GM23338 (cell line): ENCODE data around the gene CXXC1. TPM values are rescaled to one million over a fixed set of nuclear protein-coding genes. Genes with fewer than 3 reads are reported as not detected.

Source experiments
- ATAC-seq: fragments of 200-7000 bp; cut with Tn5 transposase; 3 replicates; pipeline ENCODE4 v1.9.1; 2020
- DNase-seq: peaks from one replicate; pipeline ENCODE4 v3.0.0-alpha.2; 2015; ENCODE audit warnings: low spot score
- H2AFZ ChIP-seq: fragments of 200-600 bp; sonication (generic); 2 replicates; pipeline ENCODE4 v1.8.0; 2016; ENCODE audit warnings: antibody characterized with exemption, mild to moderate bottlenecking, moderate library complexity
- H3F3A ChIP-seq: fragments of 200-600 bp; sonication (generic); replicated peaks from 2 replicates; pipeline ENCODE4 v1.8.0; 2017; ENCODE audit warnings: antibody characterized with exemption, mixed run types, low read depth
- H3K27ac ChIP-seq: fragments of 200-600 bp; sonication (generic); 2 replicates; pipeline ENCODE4 v1.6.1; 2016; ENCODE audit warnings: low read depth
- H3K27me3 ChIP-seq: fragments of 200-600 bp; sonication (generic); 2 replicates; pipeline ENCODE4 v1.8.0; 2016; ENCODE audit warnings: mild to moderate bottlenecking, mixed run types, moderate library complexity; ENCODE audit not compliant: insufficient read depth
- H3K36me3 ChIP-seq: fragments of 200-600 bp; sonication (generic); 2 replicates; pipeline ENCODE4 v1.8.0; 2016; ENCODE audit warnings: mild to moderate bottlenecking; ENCODE audit not compliant: insufficient read depth
- H3K4me1 ChIP-seq: fragments of 200-600 bp; sonication (generic); 2 replicates; pipeline ENCODE4 v1.8.0; 2016; ENCODE audit warnings: mild to moderate bottlenecking, moderate library complexity; ENCODE audit not compliant: insufficient read depth
- H3K4me2 ChIP-seq: fragments of 200-600 bp; sonication (generic); 2 replicates; pipeline ENCODE4 v1.7.1; 2017; ENCODE audit warnings: mixed run types
- H3K4me3 ChIP-seq: fragments of 200-600 bp; sonication (generic); 2 replicates; pipeline ENCODE4 v1.6.1; 2016; ENCODE audit warnings: mixed run types
- H3K79me2 ChIP-seq: fragments of 200-600 bp; sonication (generic); replicated peaks from 2 replicates; pipeline ENCODE4 v1.8.0; 2017; ENCODE audit warnings: mild to moderate bottlenecking; ENCODE audit not compliant: insufficient read depth
- H3K9me2 ChIP-seq: fragments of 200-600 bp; sonication (generic); 2 replicates; pipeline ENCODE4 v1.8.0; 2017; ENCODE audit not compliant: insufficient read depth
- H4K20me1 ChIP-seq: fragments of 200-600 bp; sonication (generic); replicated peaks from 2 replicates; pipeline ENCODE4 v1.8.0; 2017; ENCODE audit warnings: mild to moderate bottlenecking; ENCODE audit not compliant: insufficient read depth
- H3K27ac Mint-ChIP-seq: 2 replicates; pipeline ENCODE4 v1.8.0; 2020; ENCODE audit warnings: inconsistent platforms, mild to moderate bottlenecking, moderate library complexity, mixed read lengths
- H3K27me3 Mint-ChIP-seq: 3 replicates; pipeline ENCODE4 v1.8.0; 2022; ENCODE audit warnings: low read depth, mild to moderate bottlenecking, moderate library complexity, mixed read lengths, inconsistent platforms; ENCODE audit not compliant: insufficient read depth, poor library complexity
- H3K36me3 Mint-ChIP-seq: 3 replicates; pipeline ENCODE4 v1.8.0; 2021; ENCODE audit warnings: low read depth, mild to moderate bottlenecking, inconsistent platforms, moderate library complexity, mixed read lengths
- H3K4me1 Mint-ChIP-seq: 3 replicates; pipeline ENCODE4 v1.8.0; 2020; ENCODE audit warnings: mild to moderate bottlenecking, inconsistent platforms, mixed read lengths
- H3K4me3 Mint-ChIP-seq: 3 replicates; pipeline ENCODE4 v1.8.0; 2021; ENCODE audit warnings: moderate library complexity, mild to moderate bottlenecking, inconsistent platforms, mixed read lengths
- H3K9me3 Mint-ChIP-seq: 3 replicates; pipeline ENCODE4 v1.8.0; 2020; ENCODE audit warnings: moderate library complexity, mild to moderate bottlenecking, inconsistent platforms, mixed read lengths
- CREB1 ChIP-seq: fragments of 250-450 bp; sonication (Bioruptor Pico); IDR thresholded peaks from 2 replicates; pipeline ENCODE4 v1.5.0; 2020; ENCODE audit warnings: low read depth, mild to moderate bottlenecking, moderate library complexity
- EZH2 ChIP-seq: fragments of 200-600 bp; sonication (generic); IDR thresholded peaks from one replicate; pipeline ENCODE4 v1.8.0; 2017; ENCODE audit warnings: antibody characterized with exemption, mild to moderate bottlenecking, low read depth; ENCODE audit not compliant: unreplicated experiment
- POLR2AphosphoS5 ChIP-seq: IDR thresholded peaks from 2 replicates; pipeline ENCODE4 v1.6.1; 2016; ENCODE audit warnings: antibody characterized with exemption, low read depth
- STAT1 ChIP-seq: IDR thresholded peaks from one replicate; pipeline ENCODE4 v1.6.1; 2016; ENCODE audit warnings: antibody characterized with exemption; ENCODE audit not compliant: unreplicated experiment
- ZNF114 ChIP-seq: fragments of 250-450 bp; sonication (Bioruptor Pico); IDR thresholded peaks from 2 replicates; pipeline ENCODE4 v1.5.0; 2020; ENCODE audit warnings: mild to moderate bottlenecking, moderate library complexity
- polyA plus RNA-seq: library from polyadenylated mRNA; unstranded; fragments of >200 nt; fragmentation: Nextera tagmentation; extraction: Ambion mirVana; gene quantifications from 2 replicates; pipeline ENCODE4 v1.2.1, GENCODE V29; 2016
- total RNA-seq: library from RNA; depleted of rRNA; stranded (reverse); fragments of >200 nt; shearing (Covaris generic); gene quantifications from 2 replicates; pipeline ENCODE4 v1.2.3, GENCODE V29; 2014
- TF ChIP-seq, protein P1 (sequence below): IDR thresholded peaks from one replicate; pipeline ENCODE4 v1.6.1; 2018; ENCODE audit warnings: antibody characterized with exemption; ENCODE audit not compliant: unreplicated experiment
- TF ChIP-seq, protein P2 (sequence below), 2 experiments: fragments of 200-600 bp in 1 of 2; sonication (generic) in 1 of 2; conservative IDR thresholded peaks; 2 replicates each; pipeline versions ENCODE4 v1.5.1 to v1.6.1; 2016 to 2017; ENCODE audit warnings: antibody characterized with exemption in 2 of 2, low read depth in 2 of 2, mild to moderate bottlenecking in 2 of 2, moderate library complexity in 1 of 2

Gene CXXC1
- total and polyA plus RNA-seq, 2 experiments from 2014 or later: 59.0 to 74.3 TPM

DNA sequence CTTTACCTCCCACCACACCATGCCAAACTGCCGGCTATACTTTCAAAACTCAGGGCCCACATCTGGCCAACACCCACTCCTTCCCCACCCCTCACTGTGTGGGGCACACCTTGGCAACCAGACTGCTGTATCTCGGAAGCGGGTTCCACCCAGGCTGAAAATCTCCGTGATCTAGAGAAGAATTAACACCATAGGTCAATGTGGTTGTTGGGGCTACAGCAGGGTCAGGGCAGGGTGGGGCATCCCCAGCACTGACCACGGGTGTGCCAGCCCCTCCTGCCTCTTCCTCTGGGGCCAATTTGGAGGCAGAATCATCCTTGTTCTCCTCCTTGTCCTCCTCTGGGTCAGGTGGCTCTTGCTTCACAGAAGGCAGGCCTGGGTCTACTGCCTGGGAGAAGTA, 14.9 kb downstream of the CXXC1 start (continued):
- TF ChIP-seq, protein P1, sequence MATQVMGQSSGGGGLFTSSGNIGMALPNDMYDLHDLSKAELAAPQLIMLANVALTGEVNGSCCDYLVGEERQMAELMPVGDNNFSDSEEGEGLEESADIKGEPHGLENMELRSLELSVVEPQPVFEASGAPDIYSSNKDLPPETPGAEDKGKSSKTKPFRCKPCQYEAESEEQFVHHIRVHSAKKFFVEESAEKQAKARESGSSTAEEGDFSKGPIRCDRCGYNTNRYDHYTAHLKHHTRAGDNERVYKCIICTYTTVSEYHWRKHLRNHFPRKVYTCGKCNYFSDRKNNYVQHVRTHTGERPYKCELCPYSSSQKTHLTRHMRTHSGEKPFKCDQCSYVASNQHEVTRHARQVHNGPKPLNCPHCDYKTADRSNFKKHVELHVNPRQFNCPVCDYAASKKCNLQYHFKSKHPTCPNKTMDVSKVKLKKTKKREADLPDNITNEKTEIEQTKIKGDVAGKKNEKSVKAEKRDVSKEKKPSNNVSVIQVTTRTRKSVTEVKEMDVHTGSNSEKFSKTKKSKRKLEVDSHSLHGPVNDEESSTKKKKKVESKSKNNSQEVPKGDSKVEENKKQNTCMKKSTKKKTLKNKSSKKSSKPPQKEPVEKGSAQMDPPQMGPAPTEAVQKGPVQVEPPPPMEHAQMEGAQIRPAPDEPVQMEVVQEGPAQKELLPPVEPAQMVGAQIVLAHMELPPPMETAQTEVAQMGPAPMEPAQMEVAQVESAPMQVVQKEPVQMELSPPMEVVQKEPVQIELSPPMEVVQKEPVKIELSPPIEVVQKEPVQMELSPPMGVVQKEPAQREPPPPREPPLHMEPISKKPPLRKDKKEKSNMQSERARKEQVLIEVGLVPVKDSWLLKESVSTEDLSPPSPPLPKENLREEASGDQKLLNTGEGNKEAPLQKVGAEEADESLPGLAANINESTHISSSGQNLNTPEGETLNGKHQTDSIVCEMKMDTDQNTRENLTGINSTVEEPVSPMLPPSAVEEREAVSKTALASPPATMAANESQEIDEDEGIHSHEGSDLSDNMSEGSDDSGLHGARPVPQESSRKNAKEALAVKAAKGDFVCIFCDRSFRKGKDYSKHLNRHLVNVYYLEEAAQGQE: no peak
- no peak for TF ChIP-seq ZNF114 (CRISPR knock-in tag)

DNA sequence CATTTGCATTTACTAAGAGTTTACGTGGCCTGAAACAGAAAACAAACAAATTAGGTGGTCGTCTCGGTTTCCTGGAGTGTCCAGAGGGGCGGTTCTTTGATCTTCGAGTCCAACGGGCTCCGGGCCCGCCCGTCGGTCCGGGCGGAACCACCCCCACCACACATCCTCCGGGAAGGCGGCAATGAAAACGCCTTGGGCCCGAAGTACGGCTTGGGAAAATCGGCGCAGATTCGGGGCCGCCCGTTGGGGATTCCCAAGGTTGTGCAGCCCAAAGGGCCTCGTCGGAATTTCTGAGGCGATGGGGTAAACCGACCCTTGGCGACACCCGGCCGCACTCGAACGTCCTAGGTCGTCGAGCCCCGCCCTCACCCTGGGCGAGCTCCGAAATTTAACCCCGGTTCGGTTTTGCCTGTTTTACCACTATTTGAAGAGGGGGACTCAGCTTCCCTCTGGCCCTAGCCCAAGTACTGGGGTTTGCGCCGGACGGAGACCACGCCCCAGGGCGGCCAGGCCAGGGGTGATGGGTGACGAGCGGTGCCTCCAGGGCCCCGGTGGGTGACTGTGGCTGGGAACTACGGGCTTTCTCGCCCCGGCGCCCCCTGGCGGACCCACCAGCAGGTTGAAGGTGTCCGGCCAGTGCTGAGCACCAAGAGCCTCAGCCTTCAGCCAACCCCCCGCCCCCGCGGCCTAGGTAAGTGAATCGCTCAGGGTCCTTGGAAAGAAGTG, 19.3 kb downstream of the CXXC1 start:
- Histone ChIP-seq H3K4me2 (peak overlapping the region; percentile 98), H3K4me1 (peaks cover 22% of the 10 kb centered on the region), H3F3A (no peaks in the 10 kb centered on the region), H3K4me3 (peak overlapping the region; percentile 72), H3K9me2 (no peaks in the 10 kb centered on the region), H3K79me2 (no peaks in the 10 kb centered on the region), H3K36me3 (peaks cover 3% of the 10 kb centered on the region; the same call in 1 of the 2 replicates), H3K27ac (peak overlapping the region; percentile 67), H4K20me1 (no peaks in the 10 kb centered on the region), H2AFZ (peak overlapping the region; percentile 88; the same call in 1 of the 2 replicates), H3K27me3 (no peaks in the 10 kb centered on the region)
- H3K27me3 Mint-ChIP-seq: peaks cover 3% of the 10 kb centered on the region
- H3K36me3 Mint-ChIP-seq: peaks cover 22% of the 10 kb centered on the region
- ATAC-seq: peak; percentile 96
- H3K27ac Mint-ChIP-seq: peak overlapping the region; percentile 27; the same call in 1 of the 2 replicates
- H3K4me3 Mint-ChIP-seq: peak overlapping the region; percentile 90
- TF ChIP-seq STAT1 (no peak), POLR2AphosphoS5 (peak; percentile 74), EZH2 (no peak), CREB1 (CRISPR knock-in tag) (peak; percentile 48)
- TF ChIP-seq, protein P2, sequence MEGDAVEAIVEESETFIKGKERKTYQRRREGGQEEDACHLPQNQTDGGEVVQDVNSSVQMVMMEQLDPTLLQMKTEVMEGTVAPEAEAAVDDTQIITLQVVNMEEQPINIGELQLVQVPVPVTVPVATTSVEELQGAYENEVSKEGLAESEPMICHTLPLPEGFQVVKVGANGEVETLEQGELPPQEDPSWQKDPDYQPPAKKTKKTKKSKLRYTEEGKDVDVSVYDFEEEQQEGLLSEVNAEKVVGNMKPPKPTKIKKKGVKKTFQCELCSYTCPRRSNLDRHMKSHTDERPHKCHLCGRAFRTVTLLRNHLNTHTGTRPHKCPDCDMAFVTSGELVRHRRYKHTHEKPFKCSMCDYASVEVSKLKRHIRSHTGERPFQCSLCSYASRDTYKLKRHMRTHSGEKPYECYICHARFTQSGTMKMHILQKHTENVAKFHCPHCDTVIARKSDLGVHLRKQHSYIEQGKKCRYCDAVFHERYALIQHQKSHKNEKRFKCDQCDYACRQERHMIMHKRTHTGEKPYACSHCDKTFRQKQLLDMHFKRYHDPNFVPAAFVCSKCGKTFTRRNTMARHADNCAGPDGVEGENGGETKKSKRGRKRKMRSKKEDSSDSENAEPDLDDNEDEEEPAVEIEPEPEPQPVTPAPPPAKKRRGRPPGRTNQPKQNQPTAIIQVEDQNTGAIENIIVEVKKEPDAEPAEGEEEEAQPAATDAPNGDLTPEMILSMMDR (conservative IDR thresholded peaks at IDR 0.05; ENCODE audit: low read depth in 2 of 2): peak; percentile 76 to 78
- DNase-seq: peak; percentile 97
- no peaks in the 10 kb centered on the region for H3K9me3 Mint-ChIP-seq
- peaks cover 14% of the 10 kb centered on the region for H3K4me1 Mint-ChIP-seq
